ENCODE data around the gene POMP. TPM values are rescaled to one million over a fixed set of nuclear protein-coding genes. Genes with fewer than 3 reads are reported as not detected.

Gene POMP
- total RNA-seq, 1 experiment from 2014 or later: 92.0 TPM

GRCh38 chr13:28723806-28724205 is 64.9 kb downstream of the POMP start:
- H3K4me1 ChIP-seq (ENCODE audit: control insufficient read depth, insufficient read depth, low read length): peaks cover 8% of the 10 kb centered on the region; the same call in 1 of the 2 replicates
- no peaks in the 10 kb centered on the region for H3K9me3 ChIP-seq (ENCODE audit: control insufficient read depth, insufficient read depth, low read depth, low read length)
- ChIA-PET POLR2A (no interaction called here), CTCF (no interaction called here)
- DNase-seq (ENCODE audit: low read depth, low spot score) (no peak), ATAC-seq (no peak)
- TF ChIP-seq REST (IDR thresholded peaks at IDR 0.05; ENCODE audit: insufficient read depth in 1 of 2, low read depth in 2 of 2, low read length in 1 of 2) (no peak), CTCF (IDR thresholded peaks at IDR 0.05) (no peak), POLR2AphosphoS5 (IDR thresholded peaks at IDR 0.05; ENCODE audit: low read depth, low read length) (no peak), TCF7L2 (IDR thresholded peaks at IDR 0.05; ENCODE audit: low read depth, low read length) (no peak), SIN3A (IDR thresholded peaks at IDR 0.05; ENCODE audit: borderline replicate concordance, insufficient read depth, low read depth, low read length) (no peak)
- intact Hi-C loops (cut with micrococcal nuclease; ENCODE audit: unreplicated experiment) (no loop called here), in situ Hi-C loops (cut with HindIII; ENCODE audit: low pct_unique_long_range_greater_than_20kb, low sequenced_read_pairs) (no loop called here)
- H3K4me3 ChIP-seq (ENCODE audit: low read depth in 2 of 2, low read length in 2 of 2): no peak overlapping the region
- H3K36me3 ChIP-seq (ENCODE audit: control insufficient read depth, insufficient read depth, low read length): no peaks in the 10 kb centered on the region
- H3K27ac ChIP-seq (ENCODE audit: low read length): no peak overlapping the region
- no peaks in the 10 kb centered on the region for H3K27me3 ChIP-seq (ENCODE audit: control insufficient read depth, insufficient read depth, low read length)
- no TSS peak for BruUV-seq (replicated peaks)

- intact Hi-C loops (cut with micrococcal nuclease; ENCODE audit: unreplicated experiment): no loop called here
Observed at GRCh38 chr13:28725046-28725610, 66.2 kb downstream of the POMP start.

More at GRCh38 chr13:28725046-28725610, 66.2 kb downstream of the POMP start:
- no peaks in the 10 kb centered on the region for H3K36me3 ChIP-seq (ENCODE audit: control insufficient read depth, insufficient read depth, low read length)
- DNase-seq (ENCODE audit: low read depth, low spot score): no peak
- H3K27ac ChIP-seq (ENCODE audit: low read length): no peak overlapping the region
- H3K27me3 ChIP-seq (ENCODE audit: control insufficient read depth, insufficient read depth, low read length): no peaks in the 10 kb centered on the region
- no peak for ATAC-seq
- no peaks in the 10 kb centered on the region for H3K4me1 ChIP-seq (ENCODE audit: control insufficient read depth, insufficient read depth, low read length)
- no peaks in the 10 kb centered on the region for H3K9me3 ChIP-seq (ENCODE audit: control insufficient read depth, insufficient read depth, low read depth, low read length)
- ChIA-PET CTCF (no interaction called here), POLR2A (no interaction called here)
- no TSS peak for BruUV-seq (replicated peaks)
- H3K4me3 ChIP-seq (ENCODE audit: low read depth in 2 of 2, low read length in 2 of 2): no peak overlapping the region
- in situ Hi-C loops (cut with HindIII; ENCODE audit: low pct_unique_long_range_greater_than_20kb, low sequenced_read_pairs): no loop called here
- no peak for TF ChIP-seq CTCF (IDR thresholded peaks at IDR 0.05)

Other genes starting within 250 kb of the POMP start
- gene FLT1, start 164.0 kb upstream of the POMP start, total RNA-seq (2021; ENCODE audit: unreplicated experiment): 0.15 TPM
- 5.5 TPM for gene SLC46A3, start 59.8 kb downstream of the POMP start, total RNA-seq (2021; ENCODE audit: unreplicated experiment)
- 0.05 TPM for gene MTUS2, start 161.2 kb downstream of the POMP start, total RNA-seq (2021; ENCODE audit: unreplicated experiment)

Measured in Panc1 (cell line).